Naive thymus-derived CD4-positive, alpha-beta T cell (primary cell): ENCODE measurements around the gene NAP1L1. TPM values are rescaled to one million over a fixed set of nuclear protein-coding genes. Genes with fewer than 3 reads are reported as not detected.

ENCODE experiments used
- ATAC-seq: fragments of 150-1000 bp; cut with Tn5 transposase; 2 replicates; pipeline ENCODE4 v1.10.0; 2021; ENCODE audit warnings: mild to moderate bottlenecking, moderate library complexity
- CTCF ChIA-PET: fragments of 350-600 bp; sonication (Branson Sonifier 250); formaldehyde crosslinking; loops from one replicate; lab custom pipeline; 2021; ENCODE audit warnings: antibody characterized with exemption; lab: Charles Lee
- POLR2A ChIA-PET: fragments of 350-600 bp; sonication (Branson Sonifier 250); formaldehyde crosslinking; loops from one replicate; lab custom pipeline; 2021; ENCODE audit warnings: antibody characterized with exemption, inconsistent platforms; lab: Charles Lee
- DNase-seq, 9 donors: peaks; one replicate each; pipeline versions ENCODE4 v3.0.0 to v3.0.0-alpha.2; 2020 to 2022; ENCODE audit warnings: mixed read lengths in 1 of 9
- H3K27ac ChIP-seq: one replicate; pipeline ENCODE4 v1.7.0; 2013; ENCODE audit warnings: mild to moderate bottlenecking, low read depth, low read length, moderate library complexity
- H3K27me3 ChIP-seq, 2 donors: one replicate each; pipeline ENCODE4 v1.7.0; 2013; ENCODE audit warnings: low read length in 2 of 2, mild to moderate bottlenecking in 2 of 2, moderate library complexity in 2 of 2; ENCODE audit not compliant: control insufficient read depth in 2 of 2, insufficient read depth in 2 of 2
- H3K36me3 ChIP-seq, 3 experiments: 1 replicate in 2 of 3; 2 replicates in 1 of 3; pipeline ENCODE4 v1.7.0; 2013; ENCODE audit warnings: low read length in 3 of 3, mild to moderate bottlenecking in 3 of 3, moderate library complexity in 1 of 3; ENCODE audit not compliant: insufficient read depth in 3 of 3, control insufficient read depth in 2 of 3
- H3K4me1 ChIP-seq, 2 donors: one replicate each; pipeline ENCODE4 v1.7.0; 2013; ENCODE audit warnings: low read length in 2 of 2, mild to moderate bottlenecking in 2 of 2, moderate library complexity in 1 of 2; ENCODE audit not compliant: control insufficient read depth in 2 of 2, insufficient read depth in 2 of 2
- H3K4me3 ChIP-seq: 2 replicates; pipeline ENCODE4 v1.7.0; 2013; ENCODE audit warnings: mild to moderate bottlenecking, low read length
- H3K9me3 ChIP-seq, 3 experiments: 1 replicate in 2 of 3; 2 replicates in 1 of 3; pipeline ENCODE4 v1.7.0; 2013; ENCODE audit warnings: low read length in 3 of 3; ENCODE audit not compliant: control insufficient read depth in 2 of 3
- H3K27ac Mint-ChIP-seq, 9 donors: one replicate each; pipeline ENCODE4 v1.8.0; 2020 to 2022; ENCODE audit warnings: mixed read lengths in 9 of 9, mild to moderate bottlenecking in 8 of 9, moderate library complexity in 5 of 9, inconsistent platforms in 2 of 9
- H3K27me3 Mint-ChIP-seq, 5 donors: one replicate each; pipeline ENCODE4 v1.8.0; 2021 to 2022; ENCODE audit warnings: mixed read lengths in 5 of 5, mild to moderate bottlenecking in 1 of 5
- H3K36me3 Mint-ChIP-seq, 5 donors: one replicate each; pipeline ENCODE4 v1.8.0; 2020 to 2022; ENCODE audit warnings: mixed read lengths in 5 of 5, mild to moderate bottlenecking in 3 of 5, inconsistent platforms in 1 of 5
- H3K4me1 Mint-ChIP-seq, 7 donors: one replicate each; pipeline ENCODE4 v1.8.0; 2020 to 2022; ENCODE audit warnings: mixed read lengths in 7 of 7, mild to moderate bottlenecking in 3 of 7, inconsistent platforms in 1 of 7
- H3K4me3 Mint-ChIP-seq, 10 donors: one replicate each; pipeline ENCODE4 v1.8.0; 2020 to 2022; ENCODE audit warnings: mild to moderate bottlenecking in 10 of 10, mixed read lengths in 10 of 10, moderate library complexity in 6 of 10, inconsistent platforms in 2 of 10
- H3K9me3 Mint-ChIP-seq, 11 donors: one replicate each; pipeline ENCODE4 v1.8.0; 2020 to 2022; ENCODE audit warnings: mixed read lengths in 11 of 11, mild to moderate bottlenecking in 4 of 11, inconsistent platforms in 1 of 11, moderate library complexity in 1 of 11
- intact Hi-C, 2 donors: fragments of 100-400 bp; cut with micrococcal nuclease; formaldehyde crosslinking; loops; one replicate each; pipeline ENCODE4 v1.15.1; 2023
- polyA plus RNA-seq, 2 donors: library from polyadenylated mRNA; unstranded; fragments of 300-500 nt; fragmentation: Illumina TruSeq; gene quantifications; one replicate each; pipeline ENCODE4 v1.2.3, GENCODE V29; 2021
- total RNA-seq, 6 experiments: library from RNA in 5 of 6; stranded (reverse) in 5 of 6; gene quantifications; 1 replicate in 5 of 6; 2 replicates in 1 of 6; pipeline ENCODE4 v1.2.3 and lab custom pipeline; 2021 to 2026

The NAP1L1 gene
- total and polyA plus RNA-seq, 7 experiments from 2014 or later = 172 to 862 (median 557) TPM

DNA sequence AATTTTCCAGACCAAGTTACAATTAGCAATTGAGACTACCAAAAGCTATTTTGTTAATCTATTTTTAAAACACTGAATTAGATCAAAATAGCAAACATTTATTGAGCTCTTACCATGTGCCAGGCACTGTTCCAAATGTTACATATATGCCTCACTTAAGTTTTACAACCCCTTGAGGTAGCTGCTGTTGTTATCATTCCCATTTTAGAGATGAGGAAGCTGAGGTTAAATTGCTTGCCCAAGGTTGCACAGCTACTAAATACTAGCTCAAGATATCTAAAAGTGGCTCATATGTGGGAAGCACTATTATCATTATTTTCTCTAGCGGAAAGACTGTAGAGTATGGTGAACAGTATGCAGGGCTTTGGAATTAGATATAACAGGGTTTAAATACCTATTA is 19.5 kb upstream of the NAP1L1 start:
- ChIA-PET CTCF (no interaction called here), POLR2A (interaction anchor here (0.7 kb wide), 1 partner anchor 116 kb away, joined by 8 read pairs; no protein-coding TSS in a partner anchor)
- H3K9me3 ChIP-seq = no peaks in the 10 kb centered on the region
- intact Hi-C loops = no loop called here
- no peaks in the 10 kb centered on the region for H3K36me3 Mint-ChIP-seq
- H3K4me3 ChIP-seq = no peak overlapping the region
- no peak for DNase-seq
- H3K9me3 Mint-ChIP-seq = no peaks in the 10 kb centered on the region
- H3K4me3 Mint-ChIP-seq = no peak overlapping the region
- no peak overlapping the region for H3K27ac Mint-ChIP-seq
- H3K27me3 ChIP-seq = no peaks in the 10 kb centered on the region
- no peak for ATAC-seq
- no peaks in the 10 kb centered on the region for H3K36me3 ChIP-seq
- H3K4me1 ChIP-seq = no peaks in the 10 kb centered on the region
- no peak overlapping the region for H3K27ac ChIP-seq
- peaks cover 0 to 19% (median 10%) of the 10 kb centered on the region in 5 donors for H3K27me3 Mint-ChIP-seq
- no peaks in the 10 kb centered on the region for H3K4me1 Mint-ChIP-seq

DNA sequence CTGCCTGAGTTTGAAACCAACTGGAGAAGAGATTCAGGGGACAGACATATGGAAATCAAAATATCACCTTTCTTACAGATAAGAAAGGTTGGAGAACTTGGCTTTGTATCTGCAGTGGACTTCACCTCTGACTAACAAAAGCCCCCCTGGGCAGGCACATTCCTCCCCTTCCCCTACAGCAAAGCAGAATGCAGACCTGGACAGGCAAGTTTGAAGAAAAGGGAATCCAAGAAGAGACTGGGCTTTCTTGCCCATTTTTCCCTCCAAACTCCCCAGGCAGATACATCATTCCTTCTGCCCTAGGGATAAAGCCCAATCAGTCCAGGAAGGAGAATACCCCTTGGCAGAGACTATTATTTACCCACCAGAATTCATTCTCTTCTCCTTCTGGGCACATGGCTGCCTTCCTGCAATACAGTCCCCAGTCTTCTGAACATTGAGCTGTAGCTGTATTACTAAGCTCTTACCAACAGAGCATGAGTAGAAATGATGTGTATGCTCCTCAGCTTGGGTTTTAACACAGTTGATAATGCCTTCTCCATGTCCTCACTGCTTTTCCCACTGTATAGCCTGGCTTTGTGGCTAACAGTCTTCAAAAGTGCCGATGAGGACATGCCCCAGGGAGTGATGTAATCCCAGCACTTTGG is 17.4 kb upstream of the NAP1L1 start:
- H3K4me1 ChIP-seq = no peaks in the 10 kb centered on the region
- Mint-ChIP-seq H3K4me3 (no peak overlapping the region), H3K4me1 (no peaks in the 10 kb centered on the region), H3K36me3 (no peaks in the 10 kb centered on the region), H3K27ac (no peak overlapping the region), H3K27me3 (peaks cover 0 to 19% (median 10%) of the 10 kb centered on the region in 5 donors), H3K9me3 (no peaks in the 10 kb centered on the region)
- ChIA-PET CTCF (no interaction called here), POLR2A (no interaction called here)
- no peak overlapping the region for H3K4me3 ChIP-seq
- no peaks in the 10 kb centered on the region for H3K9me3 ChIP-seq
- ATAC-seq (no peak), DNase-seq (no peak)
- no peak overlapping the region for H3K27ac ChIP-seq
- H3K36me3 ChIP-seq = no peaks in the 10 kb centered on the region
- intact Hi-C loops = no loop called here
- H3K27me3 ChIP-seq = no peaks in the 10 kb centered on the region

DNA sequence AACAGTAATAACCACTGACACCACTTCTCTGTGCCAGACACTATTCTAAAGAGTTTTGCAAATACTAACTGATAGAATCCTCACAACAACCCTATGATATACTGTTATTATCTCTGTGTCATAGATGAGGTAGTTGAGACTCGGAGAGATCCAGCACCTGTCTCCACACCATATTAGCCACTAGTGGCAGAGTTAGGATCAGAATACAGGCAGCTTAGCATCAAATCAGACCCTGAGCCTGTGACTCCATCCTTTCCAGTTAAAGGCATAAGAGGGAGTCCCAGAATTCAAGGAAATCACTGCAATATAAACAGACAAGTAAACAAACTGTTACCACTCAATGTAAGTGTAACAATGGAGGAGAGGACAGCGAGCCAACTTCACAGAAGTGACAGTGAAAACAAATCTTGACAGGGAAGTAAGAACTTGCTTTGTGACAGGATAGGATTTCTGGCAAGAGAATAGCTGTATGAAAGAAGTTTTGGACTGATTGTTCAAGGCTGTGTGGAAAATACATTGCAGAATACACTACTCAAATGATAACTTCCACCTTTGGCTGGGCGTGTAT is 11.7 kb upstream of the NAP1L1 start:
- ATAC-seq (no peak), DNase-seq (no peak)
- Histone ChIP-seq H3K27me3 (no peaks in the 10 kb centered on the region), H3K4me3 (no peak overlapping the region), H3K9me3 (no peaks in the 10 kb centered on the region), H3K27ac (no peak overlapping the region), H3K36me3 (no peaks in the 10 kb centered on the region), H3K4me1 (no peaks in the 10 kb centered on the region)
- Mint-ChIP-seq H3K27me3 (peaks cover 0 to 10% (median 4%) of the 10 kb centered on the region in 5 donors), H3K27ac (no peak overlapping the region), H3K4me1 (no peaks in the 10 kb centered on the region), H3K36me3 (no peaks in the 10 kb centered on the region), H3K4me3 (no peak overlapping the region), H3K9me3 (no peaks in the 10 kb centered on the region)
- POLR2A ChIA-PET = interaction anchor here (0.6 kb wide), 1 partner anchor 12 kb away, joined by 3 read pairs; the partner anchor contains the start of gene NAP1L1
- CTCF ChIA-PET = no interaction called here
- intact Hi-C loops = no loop called here

DNA sequence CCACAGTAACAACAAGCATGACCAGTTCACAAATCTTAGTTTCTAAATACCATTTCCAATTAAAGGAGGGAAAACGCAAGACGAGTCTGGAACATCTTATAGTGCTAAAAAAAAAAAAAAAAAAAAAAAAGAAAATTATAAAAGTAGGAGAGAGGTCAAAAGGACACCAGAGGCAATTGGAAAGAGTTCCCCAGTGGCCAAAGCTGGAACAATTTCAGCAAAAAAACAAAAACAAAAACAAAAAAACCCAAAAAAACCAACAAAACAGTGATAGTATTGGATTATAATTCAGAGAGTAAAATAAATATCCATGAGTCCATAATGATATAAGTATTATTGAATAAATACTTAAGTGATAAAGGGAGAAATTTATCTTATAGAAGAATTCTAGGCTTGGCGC is 10.3 kb upstream of the NAP1L1 start:
- CTCF ChIA-PET = interaction anchor here (0.7 kb wide), 1 partner anchor 498 kb away, joined by 3 read pairs; no protein-coding TSS in a partner anchor
- Histone ChIP-seq H3K4me1 (no peaks in the 10 kb centered on the region), H3K27me3 (no peaks in the 10 kb centered on the region), H3K4me3 (no peak overlapping the region), H3K27ac (no peak overlapping the region), H3K36me3 (no peaks in the 10 kb centered on the region), H3K9me3 (no peaks in the 10 kb centered on the region)
- no peak overlapping the region for H3K27ac Mint-ChIP-seq
- H3K36me3 Mint-ChIP-seq = no peaks in the 10 kb centered on the region
- no peak for DNase-seq
- no peaks in the 10 kb centered on the region for H3K9me3 Mint-ChIP-seq
- no peaks in the 10 kb centered on the region for H3K4me1 Mint-ChIP-seq
- H3K4me3 Mint-ChIP-seq = no peak overlapping the region
- peaks cover 0 to 10% (median 4%) of the 10 kb centered on the region in 5 donors for H3K27me3 Mint-ChIP-seq
- intact Hi-C loops = no loop called here
- POLR2A ChIA-PET = no interaction called here
- no peak for ATAC-seq

DNA sequence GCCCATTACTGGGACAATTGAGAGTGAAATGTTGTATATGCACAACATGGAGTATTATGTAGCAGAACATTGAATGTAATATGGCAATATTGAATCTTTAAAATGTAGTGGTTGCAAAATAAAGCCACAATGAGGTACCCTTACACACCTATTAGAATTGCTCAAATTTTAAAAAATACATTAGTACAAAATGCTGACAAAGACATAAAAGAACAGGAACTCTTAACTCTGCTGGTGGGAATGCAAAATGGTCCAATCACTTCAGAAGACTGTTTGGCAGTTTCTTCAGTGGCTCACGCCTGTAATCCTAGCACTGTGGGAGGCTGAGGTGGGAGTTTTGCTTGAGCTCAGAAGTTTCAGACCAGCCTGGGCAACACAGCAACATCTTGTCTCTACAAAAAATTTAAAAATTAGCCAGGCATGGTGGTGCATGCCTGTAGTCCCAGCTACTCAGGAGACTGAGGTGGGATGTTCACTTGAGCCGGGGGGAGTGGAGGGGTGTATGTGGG is 6.8 kb upstream of the NAP1L1 start:
- Mint-ChIP-seq H3K4me1 (peaks cover 0 to 7% (median 4%) of the 10 kb centered on the region in 7 donors), H3K4me3 (no peak overlapping the region), H3K9me3 (no peaks in the 10 kb centered on the region), H3K36me3 (peaks cover 0 to 2% (median 0%) of the 10 kb centered on the region in 5 donors), H3K27me3 (peaks cover 0 to 10% (median 4%) of the 10 kb centered on the region in 5 donors), H3K27ac (no peak overlapping the region)
- no peaks in the 10 kb centered on the region for H3K9me3 ChIP-seq
- no peak overlapping the region for H3K27ac ChIP-seq
- ChIA-PET POLR2A (no interaction called here), CTCF (no interaction called here)
- H3K27me3 ChIP-seq = no peaks in the 10 kb centered on the region
- intact Hi-C loops = no loop called here
- DNase-seq = no peak
- H3K4me1 ChIP-seq = no peaks in the 10 kb centered on the region
- H3K4me3 ChIP-seq = no peak overlapping the region
- ATAC-seq = no peak
- H3K36me3 ChIP-seq = no peaks in the 10 kb centered on the region

DNA sequence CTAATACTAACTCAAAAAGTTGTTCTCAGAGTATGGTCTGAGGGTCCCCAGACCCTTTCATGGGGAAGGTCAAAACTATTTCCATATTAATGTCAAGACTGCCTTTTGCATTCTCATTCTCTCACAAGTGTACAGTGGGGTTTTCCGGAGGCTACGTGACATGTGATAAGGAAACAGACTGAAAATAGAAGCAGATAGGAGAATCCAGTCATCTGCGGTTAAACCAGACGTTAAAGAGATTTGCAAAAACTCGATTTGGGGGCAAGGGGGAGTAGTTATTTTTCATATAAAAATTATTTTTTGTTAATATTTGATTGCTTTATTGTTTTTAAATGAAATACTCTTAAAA is 1.0 kb upstream of the NAP1L1 start:
- ChIA-PET CTCF (no interaction called here), POLR2A (no interaction called here)
- H3K27me3 ChIP-seq = no peaks in the 10 kb centered on the region
- H3K27ac ChIP-seq = peak overlapping the region; percentile 100
- peaks cover 22 to 24% of the 10 kb centered on the region in 2 donors for H3K4me1 ChIP-seq
- intact Hi-C loops = loop anchor here (1.0 to 10.0 kb wide), 11 partner anchors 57 to 1549 kb away; partner anchors contain the start of genes ATXN7L3B (in 1 of the 2), CAPS2 (in 1 of the 2), E2F7 (in 1 of the 2) and GLIPR1L1 (in 1 of the 2)
- peak overlapping the region; percentile 79 for H3K4me3 ChIP-seq
- Mint-ChIP-seq H3K27ac (peak overlapping the region; percentile 84 to 100 (median 99)), H3K4me3 (peak overlapping the region; percentile 91 to 100 (median 98)), H3K9me3 (peaks cover 0 to 4% (median 0%) of the 10 kb centered on the region in 11 donors), H3K36me3 (peaks cover 0 to 15% (median 0%) of the 10 kb centered on the region in 5 donors), H3K4me1 (peaks cover 28 to 49% (median 44%) of the 10 kb centered on the region in 7 donors), H3K27me3 (no peaks in the 10 kb centered on the region)
- ATAC-seq (no peak), DNase-seq (peak in 7 of 9 donors; percentile 20 to 74 (median 32))
- no peaks in the 10 kb centered on the region for H3K9me3 ChIP-seq
- H3K36me3 ChIP-seq = peaks cover 0 to 6% (median 0%) of the 10 kb centered on the region in 3 experiments
